ENCODE measurements around the gene JMJD1C.

JMJD1C gene

DNA sequence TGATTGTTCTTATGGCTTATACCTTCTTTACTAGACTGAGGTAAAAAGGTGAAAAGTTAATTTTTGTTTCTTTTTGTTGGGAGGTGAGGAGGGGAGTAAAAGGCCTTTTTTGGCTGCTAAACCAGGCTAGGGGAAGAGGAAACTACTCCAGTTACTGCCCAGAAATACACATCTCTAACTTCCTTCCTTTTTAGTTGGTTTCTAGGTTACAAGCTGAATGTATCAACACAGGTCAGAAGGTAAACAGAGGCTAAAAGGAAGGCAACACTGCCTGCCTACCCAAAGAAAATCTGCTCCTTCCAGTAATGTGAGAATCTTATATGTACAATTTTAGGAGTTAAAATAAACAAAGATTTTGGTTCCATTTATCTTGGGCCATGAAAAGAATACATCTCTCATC is 192.2 kb downstream of the JMJD1C start:
- TF ChIP-seq, protein P1, sequence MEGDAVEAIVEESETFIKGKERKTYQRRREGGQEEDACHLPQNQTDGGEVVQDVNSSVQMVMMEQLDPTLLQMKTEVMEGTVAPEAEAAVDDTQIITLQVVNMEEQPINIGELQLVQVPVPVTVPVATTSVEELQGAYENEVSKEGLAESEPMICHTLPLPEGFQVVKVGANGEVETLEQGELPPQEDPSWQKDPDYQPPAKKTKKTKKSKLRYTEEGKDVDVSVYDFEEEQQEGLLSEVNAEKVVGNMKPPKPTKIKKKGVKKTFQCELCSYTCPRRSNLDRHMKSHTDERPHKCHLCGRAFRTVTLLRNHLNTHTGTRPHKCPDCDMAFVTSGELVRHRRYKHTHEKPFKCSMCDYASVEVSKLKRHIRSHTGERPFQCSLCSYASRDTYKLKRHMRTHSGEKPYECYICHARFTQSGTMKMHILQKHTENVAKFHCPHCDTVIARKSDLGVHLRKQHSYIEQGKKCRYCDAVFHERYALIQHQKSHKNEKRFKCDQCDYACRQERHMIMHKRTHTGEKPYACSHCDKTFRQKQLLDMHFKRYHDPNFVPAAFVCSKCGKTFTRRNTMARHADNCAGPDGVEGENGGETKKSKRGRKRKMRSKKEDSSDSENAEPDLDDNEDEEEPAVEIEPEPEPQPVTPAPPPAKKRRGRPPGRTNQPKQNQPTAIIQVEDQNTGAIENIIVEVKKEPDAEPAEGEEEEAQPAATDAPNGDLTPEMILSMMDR (IDR thresholded peaks at IDR 0.05) = no peak

DNA sequence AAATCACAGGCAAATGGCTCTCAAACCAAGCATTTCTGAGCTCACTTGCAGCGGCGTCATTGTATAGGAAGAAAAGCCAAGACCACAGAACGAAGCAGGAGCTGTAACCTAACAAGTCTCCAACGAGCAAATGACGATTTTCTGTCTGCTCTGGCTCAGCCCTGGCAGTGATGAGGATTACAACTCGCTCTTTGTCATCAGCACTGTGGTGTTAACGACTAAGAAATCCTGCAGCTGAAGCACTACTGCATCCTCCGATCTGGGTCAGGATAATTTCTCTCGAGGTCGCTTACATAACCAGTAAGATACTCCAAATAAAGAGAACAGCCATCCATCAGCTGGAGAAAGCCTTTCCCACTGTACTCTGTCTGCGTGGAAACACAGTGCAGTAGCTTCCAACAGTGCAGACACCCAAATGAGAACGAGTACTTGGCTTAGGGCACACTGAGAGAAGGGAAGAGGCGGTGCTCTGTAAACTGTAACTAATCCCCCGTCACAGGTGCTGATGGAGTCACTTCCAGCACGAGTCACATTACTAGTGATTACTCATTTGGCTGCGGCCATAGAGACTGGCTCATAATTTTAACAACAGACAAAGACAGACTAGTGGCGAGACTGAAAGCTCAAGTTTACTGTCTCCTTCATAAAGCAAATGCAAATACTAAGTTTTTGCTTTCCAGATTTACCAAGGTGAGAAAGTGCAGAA is 196.8 kb downstream of the JMJD1C start:
- TF ChIP-seq, protein P1 (IDR thresholded peaks at IDR 0.05) = no peak

DNA sequence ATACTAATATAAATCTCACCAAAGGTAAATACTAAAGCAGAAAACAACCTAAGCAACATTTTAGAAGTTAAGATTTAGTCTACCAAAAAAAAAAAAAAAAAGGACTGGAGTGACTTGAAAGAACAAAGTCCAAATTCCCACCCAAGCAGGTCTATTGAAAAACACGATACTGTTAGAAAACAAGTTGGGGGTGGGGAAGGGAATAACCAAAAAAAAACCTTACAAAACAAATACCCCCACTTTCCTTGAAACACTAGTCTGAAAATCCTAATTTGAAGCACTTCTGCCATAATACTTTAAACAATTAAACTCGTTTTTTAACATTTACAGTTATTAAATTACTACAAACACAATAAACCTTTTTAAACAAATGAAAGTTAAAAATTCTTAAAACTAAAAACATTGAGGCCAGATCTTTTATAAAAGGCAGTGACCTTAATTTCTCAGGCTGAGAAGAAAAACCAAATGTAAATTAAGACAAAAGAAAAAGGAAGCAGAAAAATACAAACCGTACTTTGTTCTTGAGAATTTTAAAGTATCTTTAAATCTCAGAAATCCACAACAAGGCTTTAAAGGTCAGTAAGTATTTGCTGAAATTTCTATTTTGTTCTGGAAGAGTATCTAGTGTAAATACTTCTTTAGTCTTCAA is 197.5 kb downstream of the JMJD1C start:
- TF ChIP-seq, protein P1 (IDR thresholded peaks at IDR 0.05) = no peak

DNA sequence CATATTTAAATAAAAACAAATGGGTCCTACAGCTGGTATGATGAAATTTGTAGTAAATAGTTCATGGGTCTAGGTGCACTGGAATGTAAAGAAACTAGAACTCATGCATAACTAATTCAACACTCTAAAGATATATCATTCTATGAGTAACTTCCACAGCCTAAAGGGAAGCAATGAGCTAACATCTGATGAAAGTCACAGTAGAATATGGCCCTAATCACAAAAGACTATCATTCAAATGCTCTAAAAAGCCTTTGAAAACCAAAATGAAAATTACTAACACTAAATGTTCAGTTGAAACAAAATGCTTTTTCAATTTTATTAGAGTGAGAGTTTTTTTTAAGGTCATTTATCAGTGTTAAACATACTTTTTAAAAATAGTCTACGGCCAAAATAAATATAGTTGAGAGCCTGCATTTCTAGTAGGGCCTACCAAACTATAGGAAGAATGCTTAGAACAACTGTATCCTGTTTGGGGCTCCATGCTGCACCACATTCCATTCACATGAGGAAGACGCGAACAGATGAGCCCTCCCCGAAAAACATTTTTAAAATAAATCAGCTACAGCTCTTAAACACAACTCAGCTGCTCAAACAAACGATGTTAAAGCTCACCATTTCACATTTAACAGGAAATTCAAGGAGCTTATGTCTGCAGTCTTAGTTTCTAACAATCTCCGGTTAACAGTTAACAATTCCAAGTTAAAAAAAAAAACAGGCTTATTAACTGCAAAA is 198.2 kb downstream of the JMJD1C start:
- TF ChIP-seq, protein P1 (IDR thresholded peaks at IDR 0.05) = no peak

DNA sequence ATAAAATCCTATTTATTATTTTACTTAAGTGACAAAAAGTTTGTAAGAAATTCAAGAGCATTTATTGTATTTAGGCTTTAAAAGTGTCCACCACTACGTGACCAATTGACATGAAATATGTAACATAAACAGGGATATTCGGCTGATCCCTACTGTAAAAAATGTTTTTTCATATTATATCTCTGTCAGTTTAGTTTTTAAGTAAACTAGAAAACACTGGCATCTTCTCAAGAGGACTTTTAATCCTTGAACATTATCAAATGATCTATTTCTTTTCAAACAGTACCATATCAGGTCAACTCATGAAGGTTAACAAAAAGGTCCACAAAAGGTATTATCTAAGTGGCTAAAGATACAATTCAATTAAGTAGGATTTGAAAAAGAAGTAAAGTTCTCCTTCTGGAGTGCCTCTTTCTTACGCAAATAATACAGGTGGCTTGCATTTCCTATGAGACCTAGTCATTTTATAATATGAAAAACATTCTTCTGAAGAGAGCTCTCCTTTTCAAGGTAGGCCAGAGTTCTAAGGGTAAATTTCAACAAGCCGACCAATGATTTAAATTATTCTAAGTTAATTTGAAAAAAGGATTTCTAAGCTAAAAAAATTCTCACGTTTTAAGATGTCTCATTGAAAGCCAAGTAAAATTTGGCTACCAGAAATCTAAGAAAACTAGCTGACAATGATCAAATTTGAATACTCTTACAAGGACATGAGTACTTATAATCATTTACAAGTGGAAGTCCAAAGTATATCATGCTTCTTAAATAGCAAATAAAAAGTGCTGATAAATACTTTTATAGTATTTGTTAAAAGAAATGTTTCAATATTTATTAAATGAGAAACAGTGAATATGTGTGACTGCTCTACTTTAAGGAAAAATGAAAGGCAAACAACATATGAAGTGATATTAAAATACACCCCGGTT is 199.1 kb downstream of the JMJD1C start:
- TF ChIP-seq, protein P1 (IDR thresholded peaks at IDR 0.05) = no peak

DNA sequence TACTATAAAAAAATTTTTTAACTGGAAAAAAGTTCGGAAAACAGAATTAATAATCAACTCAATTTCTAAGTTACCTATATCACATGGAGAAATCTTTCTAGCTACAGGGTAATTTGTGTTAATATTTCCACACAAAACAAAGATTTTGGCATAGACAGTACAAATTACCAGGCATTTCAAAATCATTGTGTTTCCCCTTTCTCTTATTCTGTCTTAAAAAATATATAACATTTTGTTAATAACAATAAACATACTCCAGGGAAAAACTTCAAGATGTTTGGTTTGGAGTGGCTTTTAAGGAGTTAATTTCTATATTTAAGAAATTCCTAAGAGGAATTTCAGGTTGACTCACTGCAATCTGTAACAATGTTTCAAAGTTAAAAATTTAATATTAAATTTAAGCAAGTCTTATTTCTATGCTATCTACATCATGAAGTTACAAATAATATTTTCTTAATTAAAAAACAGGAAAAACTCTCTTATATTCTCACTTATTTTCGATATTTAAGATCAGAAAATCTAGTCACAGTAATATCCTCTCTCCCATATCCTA is 200.0 kb downstream of the JMJD1C start:
- TF ChIP-seq, protein P1 (IDR thresholded peaks at IDR 0.05) = no peak

DNA sequence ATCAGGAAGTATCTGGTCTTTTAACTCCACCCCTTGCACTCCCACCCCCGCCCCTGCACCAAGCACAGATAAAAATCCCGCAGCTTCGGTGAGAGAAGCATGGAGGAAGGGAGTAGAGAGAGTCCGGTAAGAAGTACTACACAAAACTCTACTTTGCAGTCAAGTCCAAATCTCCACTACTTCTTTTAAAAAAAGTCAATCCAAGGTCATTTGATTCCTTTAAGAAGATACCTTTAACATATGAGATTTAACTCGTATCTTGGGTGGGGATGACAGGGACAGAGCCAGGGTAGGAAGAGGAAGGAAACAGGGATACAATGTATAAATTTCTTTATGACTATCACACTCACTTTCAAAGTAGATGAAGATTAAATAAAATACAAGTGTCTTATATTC is 200.6 kb downstream of the JMJD1C start:
- TF ChIP-seq, protein P1 (IDR thresholded peaks at IDR 0.05) = no peak

Data from LNCAP (cell line).